A549 (cell line): ENCODE measurements around the gene TMEM213.

Source experiments
- POLR2A ChIP-seq: IDR thresholded peaks from 2 replicates; pipeline ENCODE4 v1.6.1; 2012; ENCODE audit warnings: mild to moderate bottlenecking, low read length
- RARB ChIP-seq: fragments of 250-450 bp; sonication (Bioruptor Pico); IDR thresholded peaks from 2 replicates; pipeline ENCODE4 v1.8.0; 2021; ENCODE audit warnings: mild to moderate bottlenecking, moderate library complexity
- TF ChIP-seq, protein P1 (sequence below): fragments of >200 bp; sonication (Bioruptor Twin); formaldehyde crosslinking; IDR thresholded peaks from 3 replicates; pipeline ENCODE4 v1.5.1; 2016
- TF ChIP-seq, protein P2 (sequence below): fragments of 250-450 bp; sonication (Bioruptor Pico); IDR thresholded peaks from 2 replicates; pipeline ENCODE4 v1.5.0; 2021; ENCODE audit warnings: mild to moderate bottlenecking, moderate library complexity, borderline replicate concordance
- TF ChIP-seq, protein P3 (sequence below): fragments of 150-350 bp; IDR thresholded peaks from 2 replicates; pipeline ENCODE4 v1.6.1; 2014; ENCODE audit warnings: low read depth, mild to moderate bottlenecking, low read length
- TF ChIP-seq, protein P4 (sequence below): fragments of 250-450 bp; sonication (Bioruptor Pico); IDR thresholded peaks from 2 replicates; pipeline ENCODE4 v1.5.0; 2020; ENCODE audit warnings: low read depth, mild to moderate bottlenecking, moderate library complexity

DNA sequence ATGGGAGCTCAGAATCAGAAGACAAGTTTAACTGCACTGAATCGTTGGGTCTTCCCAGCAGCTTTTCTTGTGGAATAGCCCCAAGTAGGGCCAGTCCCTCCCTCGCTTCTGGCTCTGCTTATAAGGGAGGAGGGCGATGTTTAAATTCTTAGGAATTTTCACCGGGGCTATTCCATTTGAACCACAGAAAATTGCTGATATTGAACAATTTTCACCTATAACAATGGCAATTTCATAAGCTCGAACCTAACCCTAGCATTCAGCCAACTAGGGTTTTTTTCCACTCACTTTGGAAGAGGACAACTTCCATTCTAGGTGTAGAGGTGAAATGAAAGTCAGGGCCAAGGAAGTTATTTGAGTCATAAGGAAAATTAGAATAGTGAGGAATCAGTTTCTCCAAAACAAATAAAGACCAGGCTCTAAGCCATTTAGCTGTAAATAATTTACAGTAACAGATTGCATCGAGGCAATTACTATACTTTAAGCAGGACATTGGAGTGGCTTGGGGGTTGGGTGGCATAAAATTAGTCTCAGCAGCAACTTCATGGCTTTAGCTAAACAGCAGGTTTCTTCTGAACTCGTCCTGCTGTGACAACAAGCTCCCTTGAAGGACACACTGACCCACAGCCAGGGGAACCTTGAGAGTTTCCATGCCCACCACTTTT is 1.7 kb downstream of the TMEM213 start:
- TF ChIP-seq, protein P1, sequence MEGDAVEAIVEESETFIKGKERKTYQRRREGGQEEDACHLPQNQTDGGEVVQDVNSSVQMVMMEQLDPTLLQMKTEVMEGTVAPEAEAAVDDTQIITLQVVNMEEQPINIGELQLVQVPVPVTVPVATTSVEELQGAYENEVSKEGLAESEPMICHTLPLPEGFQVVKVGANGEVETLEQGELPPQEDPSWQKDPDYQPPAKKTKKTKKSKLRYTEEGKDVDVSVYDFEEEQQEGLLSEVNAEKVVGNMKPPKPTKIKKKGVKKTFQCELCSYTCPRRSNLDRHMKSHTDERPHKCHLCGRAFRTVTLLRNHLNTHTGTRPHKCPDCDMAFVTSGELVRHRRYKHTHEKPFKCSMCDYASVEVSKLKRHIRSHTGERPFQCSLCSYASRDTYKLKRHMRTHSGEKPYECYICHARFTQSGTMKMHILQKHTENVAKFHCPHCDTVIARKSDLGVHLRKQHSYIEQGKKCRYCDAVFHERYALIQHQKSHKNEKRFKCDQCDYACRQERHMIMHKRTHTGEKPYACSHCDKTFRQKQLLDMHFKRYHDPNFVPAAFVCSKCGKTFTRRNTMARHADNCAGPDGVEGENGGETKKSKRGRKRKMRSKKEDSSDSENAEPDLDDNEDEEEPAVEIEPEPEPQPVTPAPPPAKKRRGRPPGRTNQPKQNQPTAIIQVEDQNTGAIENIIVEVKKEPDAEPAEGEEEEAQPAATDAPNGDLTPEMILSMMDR, result no peak
- TF ChIP-seq, protein P2, sequence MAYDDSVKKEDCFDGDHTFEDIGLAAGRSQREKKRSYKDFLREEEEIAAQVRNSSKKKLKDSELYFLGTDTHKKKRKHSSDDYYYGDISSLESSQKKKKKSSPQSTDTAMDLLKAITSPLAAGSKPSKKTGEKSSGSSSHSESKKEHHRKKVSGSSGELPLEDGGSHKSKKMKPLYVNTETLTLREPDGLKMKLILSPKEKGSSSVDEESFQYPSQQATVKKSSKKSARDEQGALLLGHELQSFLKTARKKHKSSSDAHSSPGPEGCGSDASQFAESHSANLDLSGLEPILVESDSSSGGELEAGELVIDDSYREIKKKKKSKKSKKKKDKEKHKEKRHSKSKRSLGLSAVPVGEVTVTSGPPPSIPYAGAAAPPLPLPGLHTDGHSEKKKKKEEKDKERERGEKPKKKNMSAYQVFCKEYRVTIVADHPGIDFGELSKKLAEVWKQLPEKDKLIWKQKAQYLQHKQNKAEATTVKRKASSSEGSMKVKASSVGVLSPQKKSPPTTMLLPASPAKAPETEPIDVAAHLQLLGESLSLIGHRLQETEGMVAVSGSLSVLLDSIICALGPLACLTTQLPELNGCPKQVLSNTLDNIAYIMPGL (CRISPR knock-in tag), result no peak
- TF ChIP-seq POLR2A, result no peak
- TF ChIP-seq, protein P3, sequence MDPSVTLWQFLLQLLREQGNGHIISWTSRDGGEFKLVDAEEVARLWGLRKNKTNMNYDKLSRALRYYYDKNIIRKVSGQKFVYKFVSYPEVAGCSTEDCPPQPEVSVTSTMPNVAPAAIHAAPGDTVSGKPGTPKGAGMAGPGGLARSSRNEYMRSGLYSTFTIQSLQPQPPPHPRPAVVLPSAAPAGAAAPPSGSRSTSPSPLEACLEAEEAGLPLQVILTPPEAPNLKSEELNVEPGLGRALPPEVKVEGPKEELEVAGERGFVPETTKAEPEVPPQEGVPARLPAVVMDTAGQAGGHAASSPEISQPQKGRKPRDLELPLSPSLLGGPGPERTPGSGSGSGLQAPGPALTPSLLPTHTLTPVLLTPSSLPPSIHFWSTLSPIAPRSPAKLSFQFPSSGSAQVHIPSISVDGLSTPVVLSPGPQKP, result no peak
- no peak for TF ChIP-seq RARB (CRISPR knock-in tag)
- TF ChIP-seq, protein P4, sequence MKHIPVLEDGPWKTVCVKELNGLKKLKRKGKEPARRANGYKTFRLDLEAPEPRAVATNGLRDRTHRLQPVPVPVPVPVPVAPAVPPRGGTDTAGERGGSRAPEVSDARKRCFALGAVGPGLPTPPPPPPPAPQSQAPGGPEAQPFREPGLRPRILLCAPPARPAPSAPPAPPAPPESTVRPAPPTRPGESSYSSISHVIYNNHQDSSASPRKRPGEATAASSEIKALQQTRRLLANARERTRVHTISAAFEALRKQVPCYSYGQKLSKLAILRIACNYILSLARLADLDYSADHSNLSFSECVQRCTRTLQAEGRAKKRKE (CRISPR knock-in tag), result no peak
